Activated CD4-positive, alpha-beta T cell treated with anti-CD3 and anti-CD28 coated beads for 4 hours (primary cell): Measurements from ENCODE around the gene TUBA1B.
"Not testable (repeated sequence)": the region's sequence is repeated elsewhere in the genome, so short reads cannot be mapped to it uniquely, and the experiment has no call there.

Source experiments
- DNase-seq, 2 donors: peaks; one replicate each; pipeline ENCODE4 v3.0.0-alpha.2; 2020

TUBA1B gene

GRCh38 chr12:49131051-49131893 is at the start of gene TUBA1B:
Gene TUBA1B (minus strand): TSS chr12:49131395. CDS start chr12:49131300, 95 bp downstream.
- DNase-seq, result peak; percentile 90 to 91

DNA sequence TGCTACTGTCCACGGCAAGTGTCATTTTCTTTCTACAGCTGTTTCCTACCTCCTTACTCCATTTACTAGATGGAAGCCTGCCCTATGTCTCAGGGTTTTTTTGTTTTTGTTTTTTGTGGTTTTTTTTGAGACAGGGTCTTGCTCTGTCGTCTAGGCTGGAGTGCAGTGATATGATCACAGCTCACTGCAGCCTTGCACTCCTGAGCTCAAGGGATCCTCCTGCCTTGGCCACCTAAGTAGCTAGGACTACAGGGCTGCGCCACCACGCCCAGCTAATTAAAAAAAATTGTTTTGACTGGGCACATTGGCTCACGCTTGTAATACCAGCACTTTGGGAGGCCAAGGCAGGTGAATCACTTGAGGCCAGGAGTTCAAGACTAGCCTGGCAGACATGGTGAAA is 43.0 kb upstream of the TUBA1B start:
- DNase-seq, result no peak

GRCh38 chr12:49170924-49171323 is 39.7 kb upstream of the TUBA1B start:
- DNase-seq, result no peak

DNA sequence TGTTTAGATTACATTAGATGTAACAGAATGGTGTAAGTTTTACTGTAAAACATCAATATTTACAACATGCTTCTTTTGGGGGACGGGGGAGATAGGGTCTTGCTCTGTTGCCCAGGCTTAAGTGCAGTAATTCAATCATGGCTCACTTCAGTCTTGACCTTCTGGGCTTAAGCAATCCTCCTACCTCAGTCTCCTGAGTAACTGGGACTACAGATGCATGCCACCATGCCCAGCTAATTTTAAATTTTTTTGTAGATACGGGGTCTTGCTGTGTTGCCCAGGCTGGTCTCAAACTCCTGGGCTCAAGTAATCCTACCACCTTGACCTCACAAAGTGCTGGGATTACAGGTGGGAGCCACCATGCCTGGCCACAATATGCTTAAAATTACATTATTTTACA is 33.9 kb upstream of the TUBA1B start:
- DNase-seq, result no peak

DNA sequence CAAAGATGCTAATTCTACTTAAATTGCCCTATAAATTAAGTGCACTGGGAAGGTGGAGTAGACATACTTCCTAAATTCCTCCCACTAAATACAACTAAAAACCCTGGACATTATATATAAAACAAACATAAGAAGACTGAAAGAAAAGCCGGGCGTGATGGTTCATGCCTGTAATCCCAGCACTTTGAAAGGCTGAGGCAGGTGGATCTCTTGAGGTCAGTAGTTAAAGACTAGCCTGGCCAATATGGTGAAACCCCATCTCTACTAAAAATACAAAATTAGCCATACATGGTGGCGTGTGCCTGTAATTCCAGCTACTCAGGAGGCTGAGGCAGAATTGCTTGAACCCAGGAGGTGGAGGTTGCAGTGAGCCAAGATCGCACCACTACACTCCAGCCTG is 30.7 kb upstream of the TUBA1B start:
- DNase-seq, result not testable (repeated sequence)

DNA sequence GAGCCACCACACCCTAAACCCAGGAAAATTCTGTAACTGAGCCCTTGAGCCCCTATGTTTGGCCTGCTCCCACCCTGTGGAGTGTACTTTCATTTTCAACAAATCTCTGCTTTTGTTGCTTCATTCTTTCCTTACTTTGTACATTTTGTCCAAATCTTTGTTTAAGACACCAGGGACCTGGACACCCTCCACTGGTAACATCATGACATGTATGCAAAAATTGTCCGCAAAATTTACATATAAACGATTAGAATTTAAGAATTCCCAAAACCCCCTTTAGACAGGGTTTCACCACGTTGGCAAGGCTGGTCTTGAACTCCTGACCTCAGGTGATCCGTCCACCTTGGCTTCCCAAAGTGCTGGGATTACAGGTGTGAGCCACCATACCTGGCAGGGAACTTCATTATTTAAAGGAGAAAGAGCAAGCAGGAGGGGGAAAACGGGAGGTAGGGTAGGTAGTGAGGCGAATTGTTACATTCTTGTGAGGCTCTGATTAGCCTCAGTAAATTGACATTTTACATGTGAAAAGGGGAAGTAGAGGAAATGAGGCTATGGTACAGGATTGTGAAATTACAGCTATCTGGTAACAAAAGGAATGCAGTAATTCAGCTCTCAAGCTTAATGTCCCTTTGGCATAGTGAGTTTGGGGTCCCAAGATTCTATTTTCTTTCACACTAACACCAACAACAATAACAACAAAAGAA is 30.0 kb upstream of the TUBA1B start:
- DNase-seq, result no peak

- no peak for DNase-seq
Measured at GRCh38 chr12:49160399-49160798, 29.2 kb upstream of the TUBA1B start.

- no peak for DNase-seq
Measured at GRCh38 chr12:49154221-49154620, 23.0 kb upstream of the TUBA1B start.

DNA sequence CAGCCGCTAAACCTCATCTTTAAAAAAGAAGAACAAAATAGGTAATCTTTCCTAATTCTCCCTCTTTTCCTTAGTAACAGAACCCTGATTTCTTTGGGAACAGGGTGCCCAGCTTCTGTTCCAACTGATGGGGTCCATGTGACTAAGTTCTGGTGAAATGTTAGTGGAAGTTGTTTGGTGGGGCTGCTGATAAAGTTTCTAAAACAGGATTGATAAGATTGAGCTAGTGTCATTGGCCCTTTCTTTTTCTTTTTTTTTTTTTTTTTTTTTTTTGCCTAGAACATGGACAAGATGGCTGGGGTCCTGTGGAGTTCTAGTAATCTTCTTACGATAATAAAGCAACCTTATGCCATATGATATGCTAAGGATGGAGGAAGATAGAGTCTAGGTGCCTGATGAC is 16.2 kb upstream of the TUBA1B start:
- no peak for DNase-seq

DNA sequence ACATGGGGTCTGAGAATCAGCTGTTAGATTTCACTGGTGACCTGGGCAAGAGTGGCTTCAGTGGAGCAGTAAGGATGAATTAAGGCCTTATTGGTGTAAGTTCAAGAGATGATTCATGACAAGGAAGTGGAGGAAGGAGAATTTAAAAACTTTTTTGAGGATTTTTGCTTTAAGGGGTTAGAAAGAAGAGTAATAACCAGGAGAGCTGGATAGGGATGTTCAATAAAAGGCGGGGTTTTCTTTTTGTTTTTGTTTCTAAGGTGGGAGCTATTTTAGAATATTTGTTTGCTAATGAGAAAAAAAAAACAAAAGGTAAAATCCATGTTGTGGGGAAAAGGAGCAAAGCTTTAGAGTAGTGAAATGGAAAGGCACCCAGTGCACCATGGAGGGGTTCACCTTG is 15.2 kb upstream of the TUBA1B start:
- DNase-seq, result no peak

GRCh38 chr12:49144384-49144783 is 13.2 kb upstream of the TUBA1B start:
- no peak for DNase-seq

DNA sequence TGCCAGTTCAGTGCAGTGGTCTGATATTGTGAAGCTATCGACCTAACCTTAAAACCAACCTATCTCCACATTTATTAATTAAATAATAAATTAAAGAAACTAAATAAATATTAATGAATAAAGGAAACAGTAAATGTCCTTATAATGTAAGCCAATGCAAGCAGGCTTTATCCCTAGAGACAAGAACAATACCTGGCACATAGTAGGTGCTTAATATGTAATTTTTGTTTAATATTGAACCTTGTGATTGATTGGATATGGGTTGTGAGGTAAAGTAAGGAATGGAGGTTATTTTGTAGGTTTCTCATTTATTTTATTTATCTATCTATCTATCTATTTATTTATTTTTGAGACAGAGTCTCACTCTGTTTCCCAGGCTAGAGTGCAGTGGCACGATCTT is 7.8 kb upstream of the TUBA1B start:
- DNase-seq, result no peak

DNA sequence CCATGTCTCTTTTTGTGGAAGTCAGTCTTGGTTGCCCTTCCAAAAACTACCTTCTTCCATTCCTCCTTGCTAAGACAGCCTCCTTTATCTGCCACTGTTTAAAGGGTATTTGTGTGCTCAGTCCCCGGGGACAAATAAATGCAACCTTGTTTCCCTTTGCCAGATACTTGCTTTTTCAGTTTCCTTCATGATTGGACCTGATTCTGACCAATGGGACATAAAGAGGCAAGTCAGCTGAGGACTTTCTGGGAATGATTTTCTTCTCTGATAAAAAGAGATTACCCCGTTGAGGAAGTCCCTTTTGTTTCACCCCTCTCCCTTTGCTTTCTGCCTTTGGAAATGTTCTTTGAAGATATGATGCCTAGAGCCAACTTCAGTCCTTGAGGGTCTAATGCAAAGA is 7.4 kb upstream of the TUBA1B start:
- DNase-seq, result no peak

DNA sequence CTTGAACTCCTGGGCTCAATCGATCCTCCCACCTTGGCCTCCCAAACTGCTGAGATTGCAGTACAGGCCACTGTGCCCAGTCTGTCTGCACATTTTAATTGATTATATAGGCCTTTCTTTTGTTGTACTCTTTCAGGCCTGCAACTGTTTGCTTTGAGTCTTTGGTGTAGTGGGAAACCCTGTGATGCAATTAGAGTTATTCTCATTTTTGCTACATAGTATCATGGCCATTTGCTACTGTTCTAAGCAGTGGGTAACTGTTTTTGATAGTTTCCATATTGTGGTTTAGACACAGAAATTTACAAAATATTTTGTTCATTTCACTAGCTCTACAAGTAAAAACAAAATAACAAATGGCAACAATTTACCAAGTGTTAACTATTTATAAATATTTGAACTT is 6.3 kb upstream of the TUBA1B start:
- DNase-seq, result no peak

- DNase-seq, result not testable (repeated sequence)
Measured at GRCh38 chr12:49136997-49137396, 5.8 kb upstream of the TUBA1B start.

DNA sequence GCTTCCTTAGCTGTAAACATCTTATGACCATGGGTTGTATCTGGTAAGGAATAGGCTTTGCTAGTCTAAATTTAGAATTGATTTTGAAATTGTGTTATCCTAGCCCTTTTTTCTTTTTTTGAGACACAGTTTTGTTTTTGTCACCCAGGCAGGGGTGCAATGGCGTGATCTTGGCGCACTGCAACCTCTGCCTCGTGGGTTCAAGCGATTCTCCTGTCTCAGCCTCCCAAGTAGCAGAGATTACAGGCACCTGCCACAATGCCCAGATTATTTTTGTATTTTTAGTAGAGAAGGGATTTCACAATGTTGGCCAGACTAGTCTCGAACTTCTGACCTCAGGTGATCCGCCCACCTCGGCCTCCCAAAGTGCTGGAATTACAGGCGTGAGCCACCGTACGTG is 2.4 kb upstream of the TUBA1B start:
- no peak for DNase-seq

DNA sequence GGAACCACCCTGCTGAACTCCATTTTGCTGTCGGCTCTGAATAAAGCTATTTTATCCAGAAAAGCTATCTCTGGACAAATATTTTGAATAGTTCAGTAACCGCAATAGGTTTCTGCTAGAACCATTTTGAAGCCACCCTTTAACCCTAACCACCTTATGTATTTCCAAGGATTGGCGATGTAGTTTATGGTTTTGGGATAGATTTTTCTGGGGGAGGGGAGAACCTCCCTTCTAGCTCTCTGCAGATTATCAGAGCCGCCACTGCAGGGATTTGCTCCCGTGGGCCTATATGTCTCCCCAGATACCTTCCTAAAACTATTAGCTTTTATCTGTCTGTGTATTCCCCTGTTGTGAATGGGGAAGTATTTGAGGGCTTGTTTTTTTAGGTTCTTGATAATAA is 1.8 kb upstream of the TUBA1B start:
- DNase-seq, result no peak

DNA sequence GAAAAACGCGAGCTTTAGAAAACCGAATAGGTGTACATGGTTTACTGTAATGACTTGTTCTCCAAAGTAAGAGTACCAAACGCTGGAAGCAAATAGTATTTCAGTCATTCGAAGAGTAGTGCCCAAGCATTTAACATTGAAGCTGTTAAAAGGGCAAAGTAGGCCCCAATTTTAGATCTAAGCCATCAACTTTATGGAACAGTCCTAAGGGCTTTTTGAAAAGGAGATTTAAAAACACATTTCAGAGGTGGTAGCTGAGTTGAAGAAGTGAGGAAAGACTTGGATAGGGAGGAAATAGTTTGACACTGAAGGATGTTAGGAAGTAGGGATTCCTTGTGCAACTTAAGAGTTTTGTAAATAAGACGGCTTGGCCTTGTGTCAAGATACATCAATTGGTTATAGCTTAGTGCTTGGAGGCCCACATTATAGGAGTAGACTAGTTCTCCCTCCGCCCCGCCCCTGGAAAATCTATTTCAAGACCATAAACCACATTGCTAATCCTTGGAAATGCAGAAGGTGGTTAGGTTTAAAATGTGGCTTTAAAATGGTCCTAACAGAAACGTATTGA is 783 bp upstream of the TUBA1B start:
- DNase-seq, result no peak

GRCh38 chr12:49130151-49131050 is 794 bp downstream of the TUBA1B start:
- peak; percentile 91 to 92 for DNase-seq

- DNase-seq, result peak in 1 of 2 donors; percentile 26
Measured at GRCh38 chr12:49129332-49130150, 1.7 kb downstream of the TUBA1B start.

- not testable (repeated sequence) for DNase-seq
Measured at GRCh38 chr12:49127971-49128370, 3.2 kb downstream of the TUBA1B start.
